HG03066 (cell line): ENCODE measurements around the gene OR2V1.
"Not testable (repeated sequence)": the region's sequence is repeated elsewhere in the genome, so short reads cannot be mapped to it uniquely, and the experiment has no call there.

Experiments used
- ATAC-seq: cut with Tn5 transposase; IDR thresholded peaks from one replicate; pipeline ENCODE4 v1.9.1; 2021; ENCODE audit warnings: low read depth; ENCODE audit not compliant: unreplicated experiment

The OR2V1 gene

GRCh38 chr5:181105391-181106025 lies 25.5 kb downstream of the OR2V1 start:
- no peak for ATAC-seq

GRCh38 chr5:181104606-181105390 lies 26.2 kb downstream of the OR2V1 start:
- not testable (repeated sequence) for ATAC-seq

- ATAC-seq, result not testable (repeated sequence)
These were observed 26.8 kb downstream of the OR2V1 start for GRCh38 chr5:181104259-181104568.

- not testable (repeated sequence) for ATAC-seq
These were observed 28.9 kb downstream of the OR2V1 start for GRCh38 chr5:181101930-181102674.

GRCh38 chr5:181101030-181101641 lies 29.8 kb downstream of the OR2V1 start:
- not testable (repeated sequence) for ATAC-seq

GRCh38 chr5:181100121-181100875 lies 30.7 kb downstream of the OR2V1 start:
- no peak for ATAC-seq

- no peak for ATAC-seq
These were observed 31.3 kb downstream of the OR2V1 start for GRCh38 chr5:181099602-181100086.

GRCh38 chr5:181098762-181099601 lies 32.0 kb downstream of the OR2V1 start:
- no peak for ATAC-seq

GRCh38 chr5:181097759-181098491 lies 33.0 kb downstream of the OR2V1 start:
- not testable (repeated sequence) for ATAC-seq

- not testable (repeated sequence) for ATAC-seq
These were observed 33.6 kb downstream of the OR2V1 start for GRCh38 chr5:181097383-181097753.

GRCh38 chr5:181096721-181097382 lies 34.1 kb downstream of the OR2V1 start:
- ATAC-seq, result not testable (repeated sequence)

GRCh38 chr5:181095162-181095561 lies 35.8 kb downstream of the OR2V1 start:
- ATAC-seq, result not testable (repeated sequence)

- ATAC-seq, result no peak
These were observed 38.5 kb downstream of the OR2V1 start for GRCh38 chr5:181092428-181092827.

GRCh38 chr5:181088289-181088688 lies 42.7 kb downstream of the OR2V1 start:
- no peak for ATAC-seq

GRCh38 chr5:181087309-181087708 lies 43.7 kb downstream of the OR2V1 start:
- no peak for ATAC-seq

- ATAC-seq, result no peak
These were observed 44.1 kb downstream of the OR2V1 start for GRCh38 chr5:181086884-181087205.

- no peak for ATAC-seq
These were observed 44.7 kb downstream of the OR2V1 start for GRCh38 chr5:181086026-181086883.
